22Rv1 (cell line): ENCODE data around the gene OR2T10.
"Not testable (repeated sequence)": the region's sequence is repeated elsewhere in the genome, so short reads cannot be mapped to it uniquely, and the experiment has no call there.

ENCODE experiments used
- ZFX ChIP-seq: fragments of 450-650 bp; IDR thresholded peaks from 2 replicates; pipeline ENCODE4 v1.6.1; 2017; ENCODE audit warnings: antibody characterized with exemption, borderline replicate concordance
- TF ChIP-seq, protein P1 (sequence below): fragments of 450-650 bp; IDR thresholded peaks from 2 replicates; pipeline ENCODE4 v1.5.1; 2017; ENCODE audit warnings: mild to moderate bottlenecking

DNA sequence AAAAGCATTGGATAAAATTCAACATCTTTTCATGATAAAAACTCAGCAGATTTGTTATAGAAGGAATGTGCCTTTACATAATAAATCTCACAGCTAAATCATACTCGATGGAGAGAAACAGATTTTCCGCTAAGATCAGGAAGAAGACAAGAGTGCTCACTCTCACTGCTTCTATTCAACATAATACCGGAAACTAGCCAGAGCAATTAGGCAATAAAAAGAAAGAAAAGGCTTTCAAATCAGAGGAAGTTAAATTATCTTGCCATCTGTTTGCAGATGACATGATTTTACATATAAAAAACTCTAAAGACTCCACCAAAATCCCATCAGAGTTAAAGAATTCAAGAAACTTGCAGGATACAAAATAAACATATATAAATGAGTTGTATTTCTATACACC is 26.7 kb downstream of the OR2T10 start:
- TF ChIP-seq, protein P1, sequence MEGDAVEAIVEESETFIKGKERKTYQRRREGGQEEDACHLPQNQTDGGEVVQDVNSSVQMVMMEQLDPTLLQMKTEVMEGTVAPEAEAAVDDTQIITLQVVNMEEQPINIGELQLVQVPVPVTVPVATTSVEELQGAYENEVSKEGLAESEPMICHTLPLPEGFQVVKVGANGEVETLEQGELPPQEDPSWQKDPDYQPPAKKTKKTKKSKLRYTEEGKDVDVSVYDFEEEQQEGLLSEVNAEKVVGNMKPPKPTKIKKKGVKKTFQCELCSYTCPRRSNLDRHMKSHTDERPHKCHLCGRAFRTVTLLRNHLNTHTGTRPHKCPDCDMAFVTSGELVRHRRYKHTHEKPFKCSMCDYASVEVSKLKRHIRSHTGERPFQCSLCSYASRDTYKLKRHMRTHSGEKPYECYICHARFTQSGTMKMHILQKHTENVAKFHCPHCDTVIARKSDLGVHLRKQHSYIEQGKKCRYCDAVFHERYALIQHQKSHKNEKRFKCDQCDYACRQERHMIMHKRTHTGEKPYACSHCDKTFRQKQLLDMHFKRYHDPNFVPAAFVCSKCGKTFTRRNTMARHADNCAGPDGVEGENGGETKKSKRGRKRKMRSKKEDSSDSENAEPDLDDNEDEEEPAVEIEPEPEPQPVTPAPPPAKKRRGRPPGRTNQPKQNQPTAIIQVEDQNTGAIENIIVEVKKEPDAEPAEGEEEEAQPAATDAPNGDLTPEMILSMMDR: not testable (repeated sequence)
- TF ChIP-seq ZFX: not testable (repeated sequence)
